HepG2 (cell line): ENCODE data around the gene ARVCF. TPM values are rescaled to one million over a fixed set of nuclear protein-coding genes. Genes with fewer than 3 reads are reported as not detected.

Experiments
- CBFB ChIP-seq: sonication (generic); formaldehyde crosslinking; IDR thresholded peaks from 2 replicates; pipeline ENCODE4 v1.4.0; 2020; ENCODE audit warnings: missing genetic modification reagents
- CBX1 ChIP-seq: IDR thresholded peaks from one replicate; pipeline ENCODE4 v1.6.1; 2016; ENCODE audit warnings: antibody characterized with exemption, low read depth
- DR1 ChIP-seq: sonication (generic); formaldehyde crosslinking; IDR thresholded peaks from 2 replicates; pipeline ENCODE4 v1.8.0; 2021; ENCODE audit warnings: mild to moderate bottlenecking, missing genetic modification reagents, inconsistent platforms
- EHMT2 ChIP-seq: fragments of 200-600 bp; sonication (generic); IDR thresholded peaks from 2 replicates; pipeline ENCODE4 v1.7.0; 2017; ENCODE audit warnings: antibody characterized with exemption, low read depth, low read length, borderline replicate concordance
- ISL2 ChIP-seq: sonication (generic); formaldehyde crosslinking; IDR thresholded peaks from 2 replicates; pipeline ENCODE4 v1.5.0; 2020; ENCODE audit warnings: missing genetic modification reagents
- NBN ChIP-seq: fragments of 450-650 bp; conservative IDR thresholded peaks from 2 replicates; pipeline ENCODE4 v1.6.1; 2017
- TCF12 ChIP-seq, 2 experiments: fragments of 450-650 bp in 1 of 2; sonication (generic) in 1 of 2; formaldehyde crosslinking in 1 of 2; IDR thresholded peaks; 2 replicates each; pipeline versions ENCODE4 v1.6.1 to v1.8.0; 2017 to 2022; ENCODE audit warnings: antibody characterized with exemption in 1 of 2, mild to moderate bottlenecking in 1 of 2, missing genetic modification reagents in 1 of 2, moderate library complexity in 1 of 2
- XRCC5 ChIP-seq: fragments of 200-400 bp; formaldehyde crosslinking; optimal IDR thresholded peaks from 2 replicates; pipeline ENCODE3; 2017; ENCODE audit warnings: mild to moderate bottlenecking, low read length
- ZFX ChIP-seq: sonication (generic); formaldehyde crosslinking; IDR thresholded peaks from 2 replicates; pipeline ENCODE4 v1.4.0; 2020; ENCODE audit warnings: mild to moderate bottlenecking, low read depth, missing genetic modification reagents, moderate library complexity
- ZNF12 ChIP-seq: sonication (generic); formaldehyde crosslinking; IDR thresholded peaks from 2 replicates; pipeline ENCODE4 v1.5.0; 2020; ENCODE audit warnings: missing genetic modification reagents
- ZNF414 ChIP-seq: sonication (generic); formaldehyde crosslinking; IDR thresholded peaks from 2 replicates; pipeline ENCODE4 v1.5.0; 2020; ENCODE audit warnings: missing genetic modification reagents
- ZNF460 ChIP-seq: sonication (generic); formaldehyde crosslinking; IDR thresholded peaks from 2 replicates; pipeline ENCODE4 v1.5.1; 2020; ENCODE audit warnings: missing genetic modification reagents, mild to moderate bottlenecking, borderline replicate concordance
- polyA plus RNA-seq, 8 experiments: library from polyadenylated mRNA; depleted of rRNA in 3 of 8; stranded (reverse) in 7 of 8; unstranded in 1 of 8; fragments of >200 nt; fragmentation: Illumina TruSeq in 4 of 8; extraction: Trizol in 4 of 8; gene quantifications; 2 replicates each; pipeline versions ENCODE4 v1.2.1 to v1.2.3, GENCODE V29; 2011 to 2016; ENCODE audit warnings: low read depth in 4 of 8, missing spikeins in 1 of 8, mixed read lengths in 1 of 8; ENCODE audit not compliant: insufficient read depth in 1 of 8
- total RNA-seq, 5 experiments: library from RNA; depleted of rRNA; stranded (reverse); fragments of >200 nt; fragmentation: Illumina TruSeq; extraction: Trizol; gene quantifications; 2 replicates each; pipeline ENCODE4 v1.2.3, GENCODE V29; 2016; ENCODE audit warnings: low read depth in 1 of 5
- TF ChIP-seq, protein P1 (sequence below): sonication (generic); formaldehyde crosslinking; IDR thresholded peaks from one replicate; pipeline ENCODE4 v1.5.1; 2020; ENCODE audit warnings: mild to moderate bottlenecking, missing genetic modification reagents; ENCODE audit errors: not compliant biosample characterization
- TF ChIP-seq, protein P2 (sequence below): sonication (generic); formaldehyde crosslinking; IDR thresholded peaks from 2 replicates; pipeline ENCODE4 v1.5.1; 2020; ENCODE audit warnings: mild to moderate bottlenecking, missing genetic modification reagents, borderline replicate concordance
- TF ChIP-seq, protein P3 (sequence below): sonication (generic); formaldehyde crosslinking; IDR thresholded peaks from 2 replicates; pipeline ENCODE4 v1.4.0; 2020; ENCODE audit warnings: mild to moderate bottlenecking, missing genetic modification reagents
- TF ChIP-seq, protein P4 (sequence below): sonication (generic); formaldehyde crosslinking; IDR thresholded peaks from 2 replicates; pipeline ENCODE4 v1.9.0; 2021; ENCODE audit warnings: missing genetic modification reagents, mild to moderate bottlenecking, borderline replicate concordance

ARVCF gene
- total and polyA plus RNA-seq, 2 of the 13 experiments (the other 11 are each of a cell fraction or from before 2014, with no cell fraction given) = 16.4 to 17.7 TPM

DNA sequence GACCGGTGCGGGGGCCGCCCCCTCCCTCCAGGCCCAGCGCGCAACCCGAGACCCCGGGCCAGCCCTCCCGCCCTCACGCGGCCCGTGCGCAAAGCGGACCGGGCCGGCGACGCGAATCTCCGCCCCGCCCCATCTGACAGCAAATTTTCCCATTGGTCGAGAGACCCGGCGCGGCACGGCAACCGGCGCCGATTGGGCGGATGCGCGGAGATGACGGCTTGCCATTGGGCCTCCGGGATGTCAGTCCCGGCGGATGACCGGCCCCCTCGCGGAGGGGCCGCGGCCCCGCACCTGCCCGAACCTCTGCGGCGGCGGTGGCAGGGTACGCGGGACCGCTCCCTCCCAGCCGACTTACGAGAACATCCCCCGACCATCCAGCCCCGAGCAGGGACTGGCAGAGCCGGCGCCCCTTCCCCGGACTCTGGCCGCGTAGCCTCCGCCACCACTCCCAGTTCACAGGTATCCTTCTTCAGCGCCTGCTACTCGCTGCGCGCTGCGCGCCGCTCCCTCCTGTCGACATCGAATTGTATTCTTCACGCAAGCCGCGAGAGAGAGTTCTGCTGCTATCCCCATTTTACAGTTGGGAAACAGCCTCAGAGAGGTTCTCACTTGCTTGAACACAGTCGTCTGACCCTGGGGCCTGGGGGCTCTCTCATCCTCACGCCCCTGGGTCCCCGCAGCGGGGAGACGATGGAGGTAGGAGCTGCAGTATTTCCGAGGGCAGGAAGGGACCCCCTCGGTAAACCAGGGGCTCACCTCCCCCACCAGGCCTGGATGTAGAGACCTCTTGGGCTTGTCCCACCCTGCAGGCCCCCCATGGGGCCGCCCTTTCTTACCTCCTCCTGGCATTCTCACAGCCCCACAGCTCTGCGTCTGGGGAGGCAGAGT is at the start of gene ARVCF (continued):
- TF ChIP-seq ZNF414 (CRISPR knock-in tag) (no peak), DR1 (CRISPR knock-in tag) (no peak), XRCC5 (no peak), ZNF460 (no peak), TCF12 (IDR thresholded peaks at IDR 0.05) (no peak), TCF12 (CRISPR knock-in tag; IDR thresholded peaks at IDR 0.05) (no peak), NBN (no peak), ZFX (CRISPR knock-in tag) (no peak; the same call in none of the 2 replicates), ISL2 (CRISPR knock-in tag) (no peak), ZNF12 (no peak), CBX1 (no peak), EHMT2 (no peak), CBFB (CRISPR knock-in tag) (no peak; the same call in 1 of the 2 replicates)
- TF ChIP-seq, protein P1, sequence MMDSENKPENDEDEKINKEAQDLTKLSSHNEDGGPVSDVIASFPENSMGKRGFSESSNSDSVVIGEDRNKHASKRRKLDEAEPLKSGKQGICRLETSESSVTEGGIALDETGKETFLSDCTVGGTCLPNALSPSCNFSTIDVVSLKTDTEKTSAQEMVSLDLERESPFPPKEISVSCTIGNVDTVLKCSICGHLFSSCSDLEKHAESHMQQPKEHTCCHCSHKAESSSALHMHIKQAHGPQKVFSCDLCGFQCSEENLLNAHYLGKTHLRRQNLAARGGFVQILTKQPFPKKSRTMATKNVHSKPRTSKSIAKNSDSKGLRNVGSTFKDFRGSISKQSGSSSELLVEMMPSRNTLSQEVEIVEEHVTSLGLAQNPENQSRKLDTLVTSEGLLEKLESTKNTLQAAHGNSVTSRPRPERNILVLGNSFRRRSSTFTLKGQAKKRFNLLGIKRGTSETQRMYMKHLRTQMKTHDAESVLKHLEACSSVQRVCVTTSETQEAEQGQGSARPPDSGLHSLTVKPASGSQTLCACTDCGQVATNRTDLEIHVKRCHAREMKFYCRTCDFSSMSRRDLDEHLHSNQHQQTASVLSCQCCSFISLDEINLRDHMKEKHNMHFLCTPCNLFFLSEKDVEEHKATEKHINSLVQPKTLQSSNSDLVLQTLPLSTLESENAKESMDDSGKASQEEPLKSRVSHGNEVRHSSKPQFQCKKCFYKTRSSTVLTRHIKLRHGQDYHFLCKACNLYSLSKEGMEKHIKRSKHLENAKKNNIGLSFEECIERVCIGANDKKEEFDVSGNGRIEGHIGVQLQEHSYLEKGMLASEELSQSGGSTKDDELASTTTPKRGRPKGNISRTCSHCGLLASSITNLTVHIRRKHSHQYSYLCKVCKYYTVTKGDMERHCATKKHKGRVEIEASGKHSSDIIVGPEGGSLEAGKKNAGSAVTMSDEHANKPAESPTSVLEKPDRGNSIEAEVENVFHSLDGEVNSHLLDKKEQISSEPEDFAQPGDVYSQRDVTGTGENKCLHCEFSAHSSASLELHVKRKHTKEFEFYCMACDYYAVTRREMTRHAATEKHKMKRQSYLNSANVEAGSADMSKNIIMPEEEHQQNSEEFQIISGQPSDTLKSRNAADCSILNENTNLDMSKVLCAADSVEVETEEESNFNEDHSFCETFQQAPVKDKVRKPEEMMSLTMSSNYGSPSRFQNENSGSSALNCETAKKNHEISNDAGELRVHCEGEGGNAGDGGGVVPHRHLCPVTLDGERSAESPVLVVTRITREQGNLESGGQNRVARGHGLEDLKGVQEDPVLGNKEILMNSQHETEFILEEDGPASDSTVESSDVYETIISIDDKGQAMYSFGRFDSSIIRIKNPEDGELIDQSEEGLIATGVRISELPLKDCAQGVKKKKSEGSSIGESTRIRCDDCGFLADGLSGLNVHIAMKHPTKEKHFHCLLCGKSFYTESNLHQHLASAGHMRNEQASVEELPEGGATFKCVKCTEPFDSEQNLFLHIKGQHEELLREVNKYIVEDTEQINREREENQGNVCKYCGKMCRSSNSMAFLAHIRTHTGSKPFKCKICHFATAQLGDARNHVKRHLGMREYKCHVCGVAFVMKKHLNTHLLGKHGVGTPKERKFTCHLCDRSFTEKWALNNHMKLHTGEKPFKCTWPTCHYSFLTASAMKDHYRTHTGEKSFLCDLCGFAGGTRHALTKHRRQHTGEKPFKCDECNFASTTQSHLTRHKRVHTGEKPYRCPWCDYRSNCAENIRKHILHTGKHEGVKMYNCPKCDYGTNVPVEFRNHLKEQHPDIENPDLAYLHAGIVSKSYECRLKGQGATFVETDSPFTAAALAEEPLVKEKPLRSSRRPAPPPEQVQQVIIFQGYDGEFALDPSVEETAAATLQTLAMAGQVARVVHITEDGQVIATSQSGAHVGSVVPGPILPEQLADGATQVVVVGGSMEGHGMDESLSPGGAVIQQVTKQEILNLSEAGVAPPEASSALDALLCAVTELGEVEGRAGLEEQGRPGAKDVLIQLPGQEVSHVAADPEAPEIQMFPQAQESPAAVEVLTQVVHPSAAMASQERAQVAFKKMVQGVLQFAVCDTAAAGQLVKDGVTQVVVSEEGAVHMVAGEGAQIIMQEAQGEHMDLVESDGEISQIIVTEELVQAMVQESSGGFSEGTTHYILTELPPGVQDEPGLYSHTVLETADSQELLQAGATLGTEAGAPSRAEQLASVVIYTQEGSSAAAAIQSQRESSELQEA (CRISPR knock-in tag) = peak; percentile 72
- TF ChIP-seq, protein P2, sequence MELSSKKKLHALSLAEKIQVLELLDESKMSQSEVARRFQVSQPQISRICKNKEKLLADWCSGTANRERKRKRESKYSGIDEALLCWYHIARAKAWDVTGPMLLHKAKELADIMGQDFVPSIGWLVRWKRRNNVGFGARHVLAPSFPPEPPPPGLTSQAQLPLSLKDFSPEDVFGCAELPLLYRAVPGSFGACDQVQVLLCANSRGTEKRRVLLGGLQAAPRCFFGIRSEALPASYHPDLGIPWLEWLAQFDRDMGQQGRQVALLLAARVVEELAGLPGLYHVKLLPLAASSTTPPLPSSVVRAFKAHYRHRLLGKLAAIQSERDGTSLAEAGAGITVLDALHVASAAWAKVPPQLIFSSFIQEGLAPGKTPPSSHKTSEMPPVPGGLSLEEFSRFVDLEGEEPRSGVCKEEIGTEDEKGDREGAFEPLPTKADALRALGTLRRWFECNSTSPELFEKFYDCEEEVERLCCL (CRISPR knock-in tag) = no peak
- TF ChIP-seq, protein P3, sequence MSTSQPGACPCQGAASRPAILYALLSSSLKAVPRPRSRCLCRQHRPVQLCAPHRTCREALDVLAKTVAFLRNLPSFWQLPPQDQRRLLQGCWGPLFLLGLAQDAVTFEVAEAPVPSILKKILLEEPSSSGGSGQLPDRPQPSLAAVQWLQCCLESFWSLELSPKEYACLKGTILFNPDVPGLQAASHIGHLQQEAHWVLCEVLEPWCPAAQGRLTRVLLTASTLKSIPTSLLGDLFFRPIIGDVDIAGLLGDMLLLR = no peak
- TF ChIP-seq, protein P4, sequence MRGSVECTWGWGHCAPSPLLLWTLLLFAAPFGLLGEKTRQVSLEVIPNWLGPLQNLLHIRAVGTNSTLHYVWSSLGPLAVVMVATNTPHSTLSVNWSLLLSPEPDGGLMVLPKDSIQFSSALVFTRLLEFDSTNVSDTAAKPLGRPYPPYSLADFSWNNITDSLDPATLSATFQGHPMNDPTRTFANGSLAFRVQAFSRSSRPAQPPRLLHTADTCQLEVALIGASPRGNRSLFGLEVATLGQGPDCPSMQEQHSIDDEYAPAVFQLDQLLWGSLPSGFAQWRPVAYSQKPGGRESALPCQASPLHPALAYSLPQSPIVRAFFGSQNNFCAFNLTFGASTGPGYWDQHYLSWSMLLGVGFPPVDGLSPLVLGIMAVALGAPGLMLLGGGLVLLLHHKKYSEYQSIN (CRISPR knock-in tag) = no peak
